H1 (cell line): Measurements from ENCODE around the gene CORO2B. TPM values are rescaled to one million over a fixed set of nuclear protein-coding genes. Genes with fewer than 3 reads are reported as not detected.

Experiments used
- CTCF ChIA-PET: fragments of 300-600 bp; sonication (Branson Sonifier 250); formaldehyde crosslinking; loops from one replicate; lab custom pipeline; 2021; ENCODE audit not compliant: partially characterized antibody; lab: Charles Lee
- POLR2A ChIA-PET: fragments of 300-600 bp; sonication (Branson Sonifier 250); formaldehyde crosslinking; loops from one replicate; lab custom pipeline; 2021; ENCODE audit warnings: inconsistent platforms; ENCODE audit not compliant: partially characterized antibody; lab: Charles Lee
- DNase-seq, 2 experiments: peaks; one replicate each; pipeline versions ENCODE4 v3.0.0 to v3.0.0-alpha.2; 2010 to 2022; ENCODE audit warnings: low spot score in 2 of 2, low read depth in 1 of 2, mixed read lengths in 1 of 2
- FAIRE-seq: peaks from 2 replicates; lab custom pipeline; 2011; peaks lifted over from hg19 to GRCh38; lab: Jason Lieb, UNC
- H2AFZ ChIP-seq: 2 replicates; pipeline ENCODE4 v1.8.1; 2012; ENCODE audit warnings: low read length, inconsistent platforms
- H2AK5ac ChIP-seq: 2 replicates; pipeline ENCODE4 v1.6.1; 2013; ENCODE audit warnings: low read depth, low read length
- H2BK120ac ChIP-seq: replicated peaks from 2 replicates; pipeline ENCODE3; 2013; ENCODE audit warnings: low read depth, low read length, inconsistent platforms
- H2BK12ac ChIP-seq: 2 replicates; pipeline ENCODE4 v1.6.1; 2013; ENCODE audit warnings: low read depth, low read length
- H2BK15ac ChIP-seq: 2 replicates; pipeline ENCODE4 v1.6.1; 2013; ENCODE audit warnings: low read length
- H2BK20ac ChIP-seq: 2 replicates; pipeline ENCODE4 v1.6.1; 2013; ENCODE audit warnings: low read length
- H2BK5ac ChIP-seq: 2 replicates; pipeline ENCODE4 v1.6.1; 2013; ENCODE audit warnings: low read depth, low read length
- H3K14ac ChIP-seq: 2 replicates; pipeline ENCODE4 v1.6.1; 2013; ENCODE audit warnings: inconsistent platforms; ENCODE audit not compliant: insufficient read length
- H3K18ac ChIP-seq: 2 replicates; pipeline ENCODE4 v1.6.1; 2013; ENCODE audit warnings: low read length; ENCODE audit errors: extremely low read depth
- H3K23ac ChIP-seq: 2 replicates; pipeline ENCODE4 v1.6.1; 2013; ENCODE audit warnings: inconsistent platforms; ENCODE audit not compliant: insufficient read length
- H3K23me2 ChIP-seq: 2 replicates; pipeline ENCODE4 v1.6.1; 2013; ENCODE audit warnings: low read depth, low read length
- H3K27ac ChIP-seq: 2 replicates; pipeline ENCODE4 v1.6.1; 2011; ENCODE audit warnings: low read depth, low read length, inconsistent platforms
- H3K27me3 ChIP-seq, 4 experiments: replicated peaks in 1 of 4; 1 replicate in 1 of 4; 2 replicates in 3 of 4; pipeline versions ENCODE4 v1.6.1 to v1.8.1; 2011 to 2013; ENCODE audit warnings: low read length in 3 of 4, mild to moderate bottlenecking in 3 of 4, inconsistent platforms in 2 of 4, mixed read lengths in 2 of 4, moderate library complexity in 1 of 4; ENCODE audit not compliant: control insufficient read depth in 3 of 4, insufficient read depth in 3 of 4; ENCODE audit errors: extremely low read depth in 1 of 4
- H3K36me3 ChIP-seq, 4 experiments: 2 replicates each; pipeline versions ENCODE4 v1.6.1 to v1.8.1; 2011 to 2013; ENCODE audit warnings: mild to moderate bottlenecking in 4 of 4, low read length in 3 of 4, moderate library complexity in 2 of 4, control low read depth in 1 of 4, inconsistent platforms in 1 of 4; ENCODE audit not compliant: insufficient read depth in 4 of 4, control insufficient read depth in 2 of 4
- H3K4ac ChIP-seq: replicated peaks from 2 replicates; pipeline ENCODE3; 2013; ENCODE audit warnings: low read length, low read depth, mixed read lengths, inconsistent platforms; ENCODE audit not compliant: insufficient read length
- H3K4me1 ChIP-seq, 4 experiments: replicated peaks in 1 of 4; 1 replicate in 1 of 4; 2 replicates in 3 of 4; pipeline versions ENCODE4 v1.6.1 to v1.8.1; 2011 to 2013; ENCODE audit warnings: low read length in 3 of 4, inconsistent platforms in 2 of 4, mixed read lengths in 1 of 4; ENCODE audit not compliant: insufficient read depth in 4 of 4, control insufficient read depth in 3 of 4
- H3K4me2 ChIP-seq, 2 experiments: 2 replicates each; pipeline versions ENCODE4 v1.6.1 to v1.8.1; 2011 to 2013; ENCODE audit warnings: low read depth in 2 of 2, low read length in 2 of 2, control low read depth in 1 of 2, inconsistent platforms in 1 of 2, mild to moderate bottlenecking in 1 of 2; ENCODE audit not compliant: insufficient read depth in 1 of 2
- H3K4me3 ChIP-seq, 4 experiments: fragments of 200-600, 300-600 bp in 1 of 4; sonication (generic), shearing (Covaris generic), sonication (Bioruptor Twin) in 1 of 4; 2 replicates each; pipeline versions ENCODE4 v1.5.1 to v1.8.1; 2011 to 2016; ENCODE audit warnings: low read length in 4 of 4, low read depth in 3 of 4, control low read depth in 2 of 4, inconsistent platforms in 2 of 4, mild to moderate bottlenecking in 2 of 4, mixed read lengths in 1 of 4, moderate library complexity in 1 of 4; ENCODE audit not compliant: insufficient read depth in 2 of 4; ENCODE audit errors: extremely low read depth in 1 of 4
- H3K56ac ChIP-seq: replicated peaks from 2 replicates; pipeline ENCODE3; 2013; ENCODE audit warnings: low read depth, mild to moderate bottlenecking, mixed read lengths, low read length, inconsistent platforms; ENCODE audit not compliant: insufficient read length
- H3K79me1 ChIP-seq: 2 replicates; pipeline ENCODE4 v1.6.1; 2013; ENCODE audit warnings: low read depth, low read length, control low read depth
- H3K79me2 ChIP-seq, 2 experiments: 2 replicates each; pipeline versions ENCODE4 v1.6.1 to v1.8.1; 2012 to 2013; ENCODE audit warnings: low read length in 2 of 2, mild to moderate bottlenecking in 2 of 2, inconsistent platforms in 1 of 2; ENCODE audit not compliant: insufficient read depth in 2 of 2, control insufficient read depth in 1 of 2
- H3K9ac ChIP-seq, 4 experiments: replicated peaks in 1 of 4; 1 replicate in 1 of 4; 2 replicates in 3 of 4; pipeline versions ENCODE4 v1.6.1 to v1.8.1; 2011 to 2013; ENCODE audit warnings: low read depth in 3 of 4, low read length in 3 of 4, control low read depth in 2 of 4, mild to moderate bottlenecking in 2 of 4, moderate library complexity in 2 of 4, inconsistent platforms in 1 of 4; ENCODE audit errors: extremely low read depth in 1 of 4
- H3K9me3 ChIP-seq, 2 experiments: 2 replicates each; pipeline versions ENCODE4 v1.6.1 to v1.8.1; 2012 to 2013; ENCODE audit warnings: mild to moderate bottlenecking in 2 of 2, moderate library complexity in 2 of 2, control low read depth in 1 of 2, inconsistent platforms in 1 of 2, low read depth in 1 of 2, low read length in 1 of 2, mixed read lengths in 1 of 2; ENCODE audit not compliant: insufficient read depth in 2 of 2
- H4K20me1 ChIP-seq, 2 experiments: replicated peaks in 1 of 2; 2 replicates each; pipeline versions ENCODE3 to v1.8.1; 2011 to 2013; ENCODE audit warnings: inconsistent platforms in 2 of 2, low read length in 2 of 2, mild to moderate bottlenecking in 1 of 2; ENCODE audit not compliant: insufficient read depth in 2 of 2, control insufficient read depth in 1 of 2
- H4K5ac ChIP-seq: 2 replicates; pipeline ENCODE4 v1.6.1; 2013; ENCODE audit warnings: low read length, low read depth, mixed read lengths, inconsistent platforms; ENCODE audit not compliant: insufficient read length
- H4K8ac ChIP-seq: 2 replicates; pipeline ENCODE4 v1.8.0; 2013; ENCODE audit warnings: mild to moderate bottlenecking, moderate library complexity, low read length, inconsistent platforms; ENCODE audit not compliant: insufficient read depth; ENCODE audit errors: extremely low read depth
- H4K91ac ChIP-seq: replicated peaks from 2 replicates; pipeline ENCODE3; 2013; ENCODE audit warnings: low read length, mixed read lengths, inconsistent platforms; ENCODE audit not compliant: insufficient read length
- ASH2L ChIP-seq: fragments of 200-600, 300-600 bp; sonication (generic); IDR thresholded peaks from one replicate; pipeline ENCODE4 v1.7.1; 2017; ENCODE audit warnings: low read length
- CBX5 ChIP-seq: fragments of 300-800, 300-1000 bp; sonication (generic); IDR thresholded peaks from 2 replicates; pipeline ENCODE4 v1.7.1; 2016; ENCODE audit warnings: antibody characterized with exemption, low read length, low read depth
- KDM1A ChIP-seq: fragments of 200-600, 300-600 bp; sonication (generic); IDR thresholded peaks from 2 replicates; pipeline ENCODE4 v1.7.1; 2016; ENCODE audit warnings: mild to moderate bottlenecking, low read length, borderline replicate concordance
- WGBS, 2 experiments: shearing (Covaris generic) in 1 of 2; methylation state at CpG; one replicate each; pipeline versions ENCODE4 v1.1.6 to v1.1.7; 2013 to 2015; ENCODE audit warnings: low lambda C conversion rate in 2 of 2, mixed read lengths in 2 of 2, inconsistent platforms in 1 of 2, low coverage in 1 of 2, missing lambda C conversion rate in 1 of 2; ENCODE audit not compliant: insufficient replicate concordance in 2 of 2, insufficient coverage in 1 of 2, insufficient read length in 1 of 2; ENCODE audit errors: extremely low coverage in 1 of 2, missing lambda C conversion rate in 1 of 2; 5-methylcytosine and 5-hydroxymethylcytosine counted together
- polyA plus RNA-seq, 7 experiments: library from polyadenylated mRNA; depleted of rRNA in 3 of 7; stranded (reverse) in 5 of 7; unstranded in 2 of 7; fragments of >200 nt in 5 of 7; fragments of 200-250 nt in 2 of 7; gene quantifications; 1 replicate in 5 of 7; 2 replicates in 1 of 7; 4 replicates in 1 of 7; pipeline versions ENCODE4 v1.2.1 to v1.2.3, GENCODE V29; 2011 to 2013; ENCODE audit warnings: missing spikeins in 2 of 7, mixed read lengths in 2 of 7
- total RNA-seq: library from RNA; stranded (reverse); fragmentation: NEBNext Ultra II Directional; extraction: Animal tissue kit (Norgen Biotek cat#: 25700); gene quantifications from 2 replicates; pipeline ENCODE4 v1.2.1, GENCODE V29; 2021
- TF ChIP-seq, protein P1 (sequence below): IDR thresholded peaks from 2 replicates; pipeline ENCODE4 v1.6.1; 2012; ENCODE audit warnings: inconsistent platforms

The CORO2B gene
- total and polyA plus RNA-seq, 2 of the 8 experiments (the other 6 are each of a cell fraction or from before 2014, with no cell fraction given) = 3.4 to 6.7 TPM

GRCh38 chr15:68626739-68627138 lies 47.9 kb downstream of the CORO2B start:
- 0 out of 2 replicates have a peak overlapping the region, but pooled peaks have one; percentile 27 for H2BK12ac ChIP-seq
- H3K79me1 ChIP-seq = no peaks in the 10 kb centered on the region; the same call in 1 of the 2 replicates
- peak overlapping the region; percentile 9; the same call in 1 of the 2 replicates for H4K8ac ChIP-seq
- 84% methylated on average over 3 of the region's 3 CpGs; no CpG with 5 or more reads in 1 of the 2 experiments for WGBS, 2 experiments
- no peaks in the 10 kb centered on the region for H3K36me3 ChIP-seq
- no peak for FAIRE-seq
- H2BK5ac ChIP-seq = 0 out of 2 replicates have a peak overlapping the region, but pooled peaks have one; percentile 13
- H3K79me2 ChIP-seq = no peaks in the 10 kb centered on the region
- no peak overlapping the region for H2AFZ ChIP-seq
- H3K4me1 ChIP-seq = peaks cover 0 to 7% (median 1%) of the 10 kb centered on the region in 4 experiments; a peak in 3 of 7 replicates
- no peak overlapping the region for H2BK120ac ChIP-seq
- ChIA-PET POLR2A (no interaction called here), CTCF (interaction anchor here (1.0 to 24.3 kb wide), 8 partner anchors 11 to 77 kb away, joined by 3 to 569 read pairs (median 6); no protein-coding TSS in a partner anchor)
- H3K4me2 ChIP-seq = no peak overlapping the region
- no peaks in the 10 kb centered on the region for H3K27me3 ChIP-seq
- H3K9ac ChIP-seq = no peak overlapping the region
- H3K4me3 ChIP-seq = no peak overlapping the region
- no peak for DNase-seq
- H3K23ac ChIP-seq = no peak overlapping the region
- no peaks in the 10 kb centered on the region for H4K20me1 ChIP-seq
- H3K4ac ChIP-seq = no peak overlapping the region
- H3K27ac ChIP-seq = no peak overlapping the region
- H3K18ac ChIP-seq = no peak overlapping the region
- H3K56ac ChIP-seq = no peak overlapping the region
- H2AK5ac ChIP-seq = no peak overlapping the region
- TF ChIP-seq KDM1A = 0 out of 2 replicates have a peak, but pooled peaks have one; percentile 29
- TF ChIP-seq, protein P1, sequence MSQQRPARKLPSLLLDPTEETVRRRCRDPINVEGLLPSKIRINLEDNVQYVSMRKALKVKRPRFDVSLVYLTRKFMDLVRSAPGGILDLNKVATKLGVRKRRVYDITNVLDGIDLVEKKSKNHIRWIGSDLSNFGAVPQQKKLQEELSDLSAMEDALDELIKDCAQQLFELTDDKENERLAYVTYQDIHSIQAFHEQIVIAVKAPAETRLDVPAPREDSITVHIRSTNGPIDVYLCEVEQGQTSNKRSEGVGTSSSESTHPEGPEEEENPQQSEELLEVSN = no peak
- no peak for TF ChIP-seq CBX5
- TF ChIP-seq ASH2L = no peak
- no peak overlapping the region for H4K91ac ChIP-seq
- H3K23me2 ChIP-seq = 0 out of 2 replicates have a peak, but pooled peaks cover 2% of the 10 kb centered on the region
- peak overlapping the region; percentile 1; the same call in 1 of the 2 replicates for H2BK15ac ChIP-seq
- no peak overlapping the region for H3K14ac ChIP-seq
- no peaks in the 10 kb centered on the region for H3K9me3 ChIP-seq
- no peak overlapping the region for H4K5ac ChIP-seq
- H2BK20ac ChIP-seq = no peak overlapping the region
